Stimulated activated effector memory CD8-positive, alpha-beta T cell treated with anti-CD3 and anti-CD28 coated beads, Interleukin-12 subunit alpha, Interleukin-12 subunit beta, amount 100 ng/mL, for 72 hours (primary cell): Measurements from ENCODE around the gene NKAIN2.
"Not testable (repeated sequence)": the region's sequence is repeated elsewhere in the genome, so short reads cannot be mapped to it uniquely, and the experiment has no call there.

Experiments used
- ATAC-seq: fragments of 150-1000 bp; cut with Tn5 transposase; 2 replicates; pipeline ENCODE4 v1.10.0; 2021
- DNase-seq, 2 donors: peaks; one replicate each; pipeline ENCODE4 v3.0.0; 2021 to 2022; ENCODE audit warnings: low spot score in 2 of 2
- H3K27ac Mint-ChIP-seq: one replicate; pipeline ENCODE4 v1.8.0; 2022; ENCODE audit warnings: mild to moderate bottlenecking, mixed read lengths
- H3K36me3 Mint-ChIP-seq: one replicate; pipeline ENCODE4 v1.8.0; 2022; ENCODE audit warnings: mild to moderate bottlenecking, mixed read lengths
- H3K4me1 Mint-ChIP-seq: one replicate; pipeline ENCODE4 v1.8.0; 2022; ENCODE audit warnings: mixed read lengths
- H3K4me3 Mint-ChIP-seq: one replicate; pipeline ENCODE4 v1.8.0; 2022; ENCODE audit warnings: mild to moderate bottlenecking, mixed read lengths
- H3K9me3 Mint-ChIP-seq: one replicate; pipeline ENCODE4 v1.8.0; 2022; ENCODE audit warnings: mixed read lengths

Gene NKAIN2

DNA sequence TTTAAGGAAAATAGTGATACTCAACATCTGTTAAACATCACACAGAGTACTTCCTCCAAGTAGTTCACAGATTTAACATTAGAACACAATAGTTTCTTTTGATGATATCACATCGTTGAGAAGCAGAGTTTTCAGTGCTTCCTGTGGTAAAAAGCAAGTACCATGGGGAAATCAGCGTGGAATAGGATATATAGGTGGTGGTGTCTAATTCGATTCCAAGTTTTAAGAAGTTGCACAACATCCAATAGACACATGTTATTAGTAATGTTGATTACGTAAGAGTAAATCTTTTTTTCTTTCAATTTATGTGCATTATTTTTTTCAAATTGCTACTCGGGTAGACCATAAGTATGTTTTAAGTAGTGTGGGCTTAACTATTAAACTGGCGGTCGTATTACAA lies 360.7 kb downstream of the NKAIN2 start:
- no peak overlapping the region for H3K27ac Mint-ChIP-seq
- H3K4me1 Mint-ChIP-seq = no peaks in the 10 kb centered on the region
- DNase-seq (no peak), ATAC-seq (no peak)
- H3K36me3 Mint-ChIP-seq = no peaks in the 10 kb centered on the region
- H3K9me3 Mint-ChIP-seq = peaks cover 6% of the 10 kb centered on the region
- no peak overlapping the region for H3K4me3 Mint-ChIP-seq

DNA sequence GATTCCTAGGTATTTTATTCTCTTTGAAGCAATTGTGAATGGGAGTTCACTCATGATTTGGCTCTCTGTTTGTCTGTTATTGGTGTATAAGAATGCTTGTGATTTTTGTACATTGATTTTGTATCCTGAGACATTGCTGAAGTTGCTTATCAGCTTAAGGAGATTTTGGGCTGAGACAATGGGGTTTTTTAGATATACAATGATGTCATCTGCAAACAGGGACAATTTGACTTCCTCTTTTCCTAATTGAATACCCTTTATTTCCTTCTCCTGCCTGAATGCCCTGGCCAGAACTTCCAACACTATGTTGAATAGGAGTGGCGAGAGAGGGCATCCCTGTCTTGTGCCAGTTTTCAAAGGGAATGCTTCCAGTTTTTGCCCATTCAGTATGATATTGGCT lies 363.6 kb downstream of the NKAIN2 start:
- not testable (repeated sequence) for ATAC-seq, H3K9me3 Mint-ChIP-seq, H3K36me3 Mint-ChIP-seq, H3K4me3 Mint-ChIP-seq, H3K4me1 Mint-ChIP-seq, DNase-seq, H3K27ac Mint-ChIP-seq

DNA sequence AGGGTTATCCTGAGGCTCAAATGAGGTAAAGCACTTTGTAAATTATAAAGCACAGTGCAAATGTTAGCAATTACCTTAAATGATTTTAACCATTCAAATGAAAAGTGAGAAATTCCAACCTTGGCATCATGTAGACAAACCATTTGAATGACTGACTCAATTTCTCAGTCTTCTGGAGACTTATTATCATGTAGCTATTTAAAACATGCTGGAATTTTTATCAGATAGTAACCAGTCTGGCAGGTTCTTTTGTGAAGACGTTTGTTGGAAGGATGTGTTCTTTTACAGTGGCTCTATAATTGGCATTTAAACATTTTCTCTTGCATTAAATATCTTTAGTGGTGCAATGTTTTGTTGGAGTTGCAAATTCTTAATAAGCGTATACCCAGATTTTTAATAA lies 386.6 kb downstream of the NKAIN2 start:
- no peak overlapping the region for H3K4me3 Mint-ChIP-seq
- ATAC-seq = no peak
- no peaks in the 10 kb centered on the region for H3K4me1 Mint-ChIP-seq

DNA sequence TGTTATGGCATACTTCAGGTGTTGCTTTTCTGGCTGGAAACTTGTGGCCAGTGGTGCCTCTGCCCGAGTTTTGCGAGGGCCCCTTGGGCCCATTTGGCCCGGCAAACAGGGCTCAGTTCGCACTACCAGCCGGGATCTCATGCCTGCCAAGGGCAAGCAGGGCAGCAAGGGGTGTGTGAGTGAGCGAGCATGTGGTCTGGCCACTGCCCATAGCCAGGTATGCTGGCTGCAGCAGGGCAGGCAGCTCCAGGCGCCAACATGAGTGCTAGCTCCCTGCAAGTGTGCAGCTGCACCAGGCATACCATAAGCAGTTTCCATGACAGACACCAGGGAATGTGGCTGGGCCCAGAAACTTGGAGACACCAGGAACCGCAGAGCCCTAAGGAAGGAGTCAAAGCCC lies 389.5 kb downstream of the NKAIN2 start:
- Mint-ChIP-seq H3K36me3 (no peaks in the 10 kb centered on the region), H3K9me3 (peaks cover 16% of the 10 kb centered on the region), H3K4me3 (no peak overlapping the region), H3K4me1 (no peaks in the 10 kb centered on the region), H3K27ac (no peak overlapping the region)
- ATAC-seq = no peak
- no peak for DNase-seq

More for the DNA sequence above, 386.6 kb downstream of the NKAIN2 start:
- Mint-ChIP-seq H3K36me3 (no peaks in the 10 kb centered on the region), H3K9me3 (peaks cover 20% of the 10 kb centered on the region), H3K27ac (no peak overlapping the region)
- no peak for DNase-seq

DNA sequence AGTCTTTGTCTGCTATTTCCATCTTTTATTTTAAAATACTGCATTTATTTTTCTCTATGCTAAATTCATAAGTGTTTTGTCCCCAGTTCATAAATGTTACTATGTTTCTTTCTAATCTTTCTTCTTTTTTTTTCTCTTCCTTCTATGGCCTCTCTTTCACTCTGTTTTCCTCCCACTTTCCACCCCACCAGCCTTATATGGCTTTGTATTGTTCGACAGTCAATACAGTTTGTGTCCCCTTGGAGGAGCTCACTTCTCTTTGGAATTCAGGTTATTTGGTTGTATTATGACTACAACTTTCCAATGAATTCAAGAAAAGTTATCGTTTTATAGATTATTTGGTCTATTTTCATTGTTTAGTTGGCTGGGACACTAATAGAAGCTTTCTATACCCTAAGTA lies 393.5 kb downstream of the NKAIN2 start:
- Mint-ChIP-seq H3K36me3 (no peaks in the 10 kb centered on the region), H3K27ac (no peak overlapping the region), H3K4me1 (no peaks in the 10 kb centered on the region), H3K4me3 (no peak overlapping the region), H3K9me3 (peaks cover 16% of the 10 kb centered on the region)
- ATAC-seq (no peak), DNase-seq (no peak)

DNA sequence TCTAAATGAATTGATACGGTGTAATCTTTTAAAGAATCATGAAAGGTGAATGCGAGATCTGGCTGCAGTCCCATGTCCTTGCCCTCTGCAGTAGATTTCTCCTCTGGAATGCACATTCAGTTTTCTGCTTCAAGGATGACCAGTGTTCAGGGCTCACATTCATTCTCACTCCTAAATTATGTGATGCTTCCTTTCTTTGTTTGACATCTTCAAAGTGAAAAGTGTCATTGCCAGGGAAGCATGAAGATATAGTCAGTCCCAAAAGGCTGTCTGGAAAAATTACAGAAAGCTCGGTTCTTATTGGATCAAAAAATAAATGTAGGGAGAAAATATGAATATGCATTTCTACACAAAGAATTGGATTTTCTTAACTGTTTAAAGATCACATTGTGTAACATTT lies 395.6 kb downstream of the NKAIN2 start:
- DNase-seq (no peak), ATAC-seq (no peak)
- Mint-ChIP-seq H3K4me1 (no peaks in the 10 kb centered on the region), H3K27ac (no peak overlapping the region), H3K9me3 (peaks cover 20% of the 10 kb centered on the region), H3K36me3 (no peaks in the 10 kb centered on the region), H3K4me3 (no peak overlapping the region)

DNA sequence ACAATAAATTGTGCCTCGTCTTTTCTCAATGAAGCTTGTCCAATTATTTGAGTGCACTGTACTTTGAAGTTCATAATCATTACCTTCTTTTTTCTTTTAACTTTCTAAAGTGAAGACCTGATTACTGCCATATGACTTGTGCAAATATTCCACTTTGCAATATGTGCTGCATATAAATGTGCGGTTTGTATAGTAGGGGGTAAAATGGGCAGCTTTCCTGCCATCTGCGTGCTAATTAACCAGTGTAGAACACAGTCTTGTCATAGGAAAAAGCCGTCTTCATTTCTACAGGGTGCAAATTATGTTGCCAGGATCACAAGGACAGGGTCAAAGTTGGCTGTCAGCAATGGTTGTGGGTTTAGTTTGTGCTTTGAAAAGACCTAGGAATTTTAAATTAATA lies 397.0 kb downstream of the NKAIN2 start:
- Mint-ChIP-seq H3K9me3 (peaks cover 20% of the 10 kb centered on the region), H3K27ac (no peak overlapping the region), H3K36me3 (no peaks in the 10 kb centered on the region), H3K4me1 (no peaks in the 10 kb centered on the region), H3K4me3 (no peak overlapping the region)
- ATAC-seq = no peak
- DNase-seq = no peak

DNA sequence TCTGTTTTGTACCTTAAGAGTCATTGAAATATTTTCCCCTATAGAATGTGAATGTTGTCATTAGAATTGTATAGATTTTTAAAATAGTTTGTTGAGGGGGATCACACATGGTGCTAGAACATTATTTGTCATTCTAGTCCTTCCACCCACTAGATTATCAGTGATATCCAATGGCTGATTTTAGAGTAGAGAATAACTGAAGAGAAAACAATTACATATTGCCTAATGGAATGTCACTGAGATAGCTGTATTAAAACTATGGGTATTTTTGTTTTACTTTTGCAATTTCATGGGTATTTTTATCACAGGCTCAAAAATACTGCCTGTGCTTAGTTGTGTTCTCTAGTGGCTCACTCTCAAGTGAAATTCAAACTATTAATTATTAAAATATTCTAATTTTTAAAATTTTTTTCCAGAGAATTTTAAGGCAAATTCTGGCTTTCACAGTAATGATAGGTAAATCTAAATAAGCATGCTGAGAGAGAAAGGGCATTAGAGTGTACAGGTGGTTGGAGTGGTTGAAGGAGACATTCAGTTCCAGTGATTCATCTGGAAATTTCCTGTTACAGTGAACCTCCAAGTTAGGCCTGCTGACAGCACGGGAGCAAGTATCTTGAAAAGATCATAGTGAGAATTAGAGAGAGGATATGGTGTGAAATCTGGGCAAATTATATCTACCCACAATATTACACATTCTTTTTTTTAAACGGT lies 399.6 kb downstream of the NKAIN2 start:
- ATAC-seq (no peak), DNase-seq (no peak)
- Mint-ChIP-seq H3K9me3 (peaks cover 12% of the 10 kb centered on the region), H3K4me3 (no peak overlapping the region), H3K4me1 (no peaks in the 10 kb centered on the region), H3K27ac (no peak overlapping the region), H3K36me3 (no peaks in the 10 kb centered on the region)

DNA sequence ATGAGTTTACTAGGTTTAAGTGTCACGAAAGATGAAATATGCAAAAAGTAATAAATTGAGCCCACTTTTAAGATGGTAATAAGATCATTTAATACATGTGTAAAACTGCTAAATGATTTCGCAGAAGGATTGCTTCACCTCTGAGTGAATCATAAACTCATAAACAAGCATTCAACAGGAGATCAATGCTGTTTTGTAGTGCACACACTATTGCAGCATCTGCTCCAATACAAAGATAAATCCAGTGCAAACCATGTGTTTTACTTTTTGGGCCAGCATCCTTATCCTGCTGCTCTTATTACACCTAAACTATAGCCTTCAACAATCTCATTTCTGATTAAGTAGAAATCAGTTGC lies 400.1 kb downstream of the NKAIN2 start:
- DNase-seq = no peak
- peaks cover 9% of the 10 kb centered on the region for H3K9me3 Mint-ChIP-seq
- H3K4me3 Mint-ChIP-seq = no peak overlapping the region
- H3K36me3 Mint-ChIP-seq = no peaks in the 10 kb centered on the region
- no peaks in the 10 kb centered on the region for H3K4me1 Mint-ChIP-seq
- no peak overlapping the region for H3K27ac Mint-ChIP-seq
- no peak for ATAC-seq

DNA sequence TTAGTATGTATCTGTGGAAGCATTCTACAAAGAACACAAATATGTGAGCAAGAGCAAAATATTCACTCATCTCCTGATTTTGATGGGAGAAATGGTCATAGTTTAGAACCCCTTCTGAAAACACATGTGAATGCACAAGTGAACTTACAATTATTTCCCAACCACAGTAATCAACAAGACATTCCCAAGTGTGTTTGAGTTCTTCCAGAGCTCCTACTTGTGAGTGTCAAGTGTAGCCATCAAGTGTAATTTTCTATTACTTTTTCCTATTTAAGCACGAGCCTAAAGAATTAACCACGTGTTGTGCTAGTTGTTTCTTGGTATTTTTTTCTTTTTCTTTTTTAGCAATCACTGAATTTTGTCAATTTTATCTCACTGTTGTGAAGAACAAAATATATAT lies 402.3 kb downstream of the NKAIN2 start:
- Mint-ChIP-seq H3K4me3 (no peak overlapping the region), H3K4me1 (no peaks in the 10 kb centered on the region), H3K27ac (no peak overlapping the region), H3K9me3 (peaks cover 9% of the 10 kb centered on the region), H3K36me3 (no peaks in the 10 kb centered on the region)
- no peak for DNase-seq
- ATAC-seq = no peak

DNA sequence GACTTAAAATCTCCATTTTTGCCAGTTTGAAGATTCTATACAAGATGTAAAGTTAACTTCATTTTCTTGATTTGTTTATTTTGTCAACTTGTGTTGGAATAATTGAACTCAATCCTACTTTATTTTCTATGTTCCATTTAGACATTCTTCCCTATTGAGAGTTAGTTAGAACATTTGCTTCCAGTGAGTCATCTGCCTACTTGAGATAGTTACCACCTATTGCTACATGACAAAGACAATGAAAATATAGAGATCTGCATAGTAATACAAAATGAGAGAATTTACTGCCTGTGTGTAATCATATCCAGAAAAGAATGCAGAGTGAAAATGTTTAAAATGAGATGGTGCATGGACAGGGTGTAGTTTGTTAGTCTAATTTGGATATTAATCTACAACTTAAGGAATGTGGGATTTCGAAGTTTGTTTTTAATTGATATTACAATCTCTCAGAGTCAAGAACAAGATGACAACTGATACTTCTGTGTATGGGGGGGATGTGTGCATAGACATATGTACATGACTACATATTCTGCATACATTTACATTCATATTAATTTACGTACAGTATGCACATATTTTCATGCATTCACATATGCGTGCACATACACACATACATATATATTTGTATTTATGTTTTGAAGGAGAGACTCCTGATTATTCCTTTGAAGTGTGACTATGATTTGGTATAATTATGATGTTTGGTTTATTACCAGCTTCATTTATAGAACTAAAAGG lies 420.1 kb downstream of the NKAIN2 start:
- DNase-seq = no peak
- Mint-ChIP-seq H3K36me3 (no peaks in the 10 kb centered on the region), H3K4me3 (no peak overlapping the region), H3K27ac (no peak overlapping the region), H3K9me3 (peaks cover 6% of the 10 kb centered on the region), H3K4me1 (no peaks in the 10 kb centered on the region)
- no peak for ATAC-seq

DNA sequence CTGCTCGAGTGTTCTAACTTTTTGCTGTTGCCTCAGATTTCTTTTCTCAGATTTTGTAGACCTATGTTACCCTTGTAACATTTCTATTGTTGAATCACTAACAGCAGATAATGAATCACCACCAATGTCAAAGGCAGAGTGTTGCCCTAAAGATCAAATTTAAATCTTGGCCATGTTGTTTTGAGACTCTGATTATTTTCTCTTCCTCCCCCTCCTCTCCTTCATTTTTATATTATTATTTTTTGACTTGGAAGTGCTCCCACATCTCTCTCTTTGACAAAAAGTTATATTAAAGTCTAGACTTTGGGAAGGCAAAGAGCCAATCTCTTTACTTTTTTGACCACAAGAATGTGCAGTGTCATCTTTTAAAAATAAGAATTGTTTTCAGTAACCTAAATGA lies 422.7 kb downstream of the NKAIN2 start:
- Mint-ChIP-seq H3K4me1 (no peaks in the 10 kb centered on the region), H3K9me3 (peaks cover 17% of the 10 kb centered on the region), H3K36me3 (no peaks in the 10 kb centered on the region), H3K4me3 (no peak overlapping the region), H3K27ac (no peak overlapping the region)
- no peak for DNase-seq
- ATAC-seq = no peak

DNA sequence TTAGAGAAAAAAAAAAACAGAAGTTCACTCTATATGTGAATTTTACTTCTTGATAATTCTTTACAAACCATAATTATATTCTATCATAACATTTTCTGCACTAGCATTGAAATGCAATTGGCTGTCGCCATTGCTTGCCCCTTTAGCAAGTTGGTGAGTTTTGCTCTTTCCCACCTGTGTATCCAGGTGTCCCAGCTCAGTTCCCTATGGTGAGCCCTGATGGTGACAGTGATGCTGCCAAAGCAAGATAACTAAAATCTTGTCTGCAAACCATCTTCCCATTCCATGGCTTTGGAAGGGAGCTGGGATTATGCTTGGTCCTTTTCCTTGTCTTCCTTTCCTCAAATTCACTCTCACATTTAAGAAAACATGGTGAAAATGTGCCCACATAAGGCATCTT lies 429.6 kb downstream of the NKAIN2 start:
- DNase-seq (no peak), ATAC-seq (no peak)
- Mint-ChIP-seq H3K4me1 (no peaks in the 10 kb centered on the region), H3K4me3 (no peak overlapping the region), H3K36me3 (no peaks in the 10 kb centered on the region), H3K9me3 (peaks cover 26% of the 10 kb centered on the region), H3K27ac (no peak overlapping the region)

DNA sequence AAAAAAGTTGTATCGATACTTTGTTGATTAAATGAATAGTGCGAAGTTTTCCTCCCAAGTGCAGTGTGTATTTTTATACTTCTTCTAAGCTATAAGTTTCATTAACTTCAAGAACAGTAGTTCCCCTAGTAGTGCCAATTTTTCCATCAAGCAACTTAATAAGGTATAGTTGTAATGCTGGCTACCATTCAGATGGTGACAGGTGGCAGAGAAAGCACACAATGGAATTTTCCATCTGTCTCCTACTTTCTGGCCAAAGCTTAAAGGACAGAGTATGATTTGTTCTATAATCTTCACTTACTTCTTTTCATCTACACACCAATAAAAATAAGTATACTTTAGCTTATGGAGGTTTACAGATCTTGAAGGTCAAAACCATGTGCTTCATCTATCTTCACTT lies 431.1 kb downstream of the NKAIN2 start:
- H3K4me3 Mint-ChIP-seq = no peak overlapping the region
- DNase-seq = no peak
- H3K36me3 Mint-ChIP-seq = no peaks in the 10 kb centered on the region
- no peak overlapping the region for H3K27ac Mint-ChIP-seq
- ATAC-seq = no peak
- H3K9me3 Mint-ChIP-seq = peaks cover 22% of the 10 kb centered on the region
- H3K4me1 Mint-ChIP-seq = no peaks in the 10 kb centered on the region

DNA sequence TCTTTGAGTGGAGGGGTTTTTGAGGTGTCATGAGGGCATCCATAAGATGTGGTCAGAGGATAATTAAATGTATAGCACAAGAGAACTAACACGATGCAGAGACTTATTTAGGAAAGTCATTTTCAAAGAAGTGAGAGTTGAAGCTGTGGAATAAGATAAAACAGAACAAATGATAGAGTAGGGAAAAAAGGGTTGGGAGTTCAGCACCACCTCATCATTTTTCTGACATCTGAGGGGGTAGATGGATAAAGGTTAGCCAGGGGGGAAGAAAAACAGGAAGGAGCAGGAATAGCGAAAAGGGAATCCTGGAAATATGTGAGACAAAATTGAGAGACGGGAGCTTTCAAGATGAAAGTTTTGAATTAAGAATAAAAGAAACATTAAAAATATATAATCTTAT lies 434.2 kb downstream of the NKAIN2 start:
- Mint-ChIP-seq H3K9me3 (peaks cover 18% of the 10 kb centered on the region), H3K36me3 (no peaks in the 10 kb centered on the region), H3K4me1 (no peaks in the 10 kb centered on the region), H3K4me3 (no peak overlapping the region), H3K27ac (no peak overlapping the region)
- ATAC-seq = no peak
- no peak for DNase-seq

DNA sequence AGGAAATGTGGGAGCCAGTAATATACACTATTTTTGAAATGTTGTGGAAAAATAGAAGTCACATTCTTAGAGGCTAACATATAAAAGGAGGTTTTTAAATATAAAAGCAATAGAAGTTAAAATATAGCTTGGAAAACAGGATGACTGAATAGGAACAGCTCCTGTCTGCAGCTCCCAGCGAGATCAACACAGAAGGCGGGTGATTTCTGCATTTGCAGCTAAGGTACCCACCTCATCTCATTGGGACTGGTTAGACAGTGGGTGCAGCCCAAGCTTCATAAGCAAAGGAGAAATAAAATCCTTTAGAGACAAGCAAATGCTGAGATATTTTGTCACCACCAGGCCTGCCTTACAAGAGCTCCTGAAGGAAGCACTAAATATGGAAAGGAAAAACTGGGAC lies 434.7 kb downstream of the NKAIN2 start:
- DNase-seq, ATAC-seq, H3K4me1 Mint-ChIP-seq, H3K4me3 Mint-ChIP-seq, H3K27ac Mint-ChIP-seq, H3K36me3 Mint-ChIP-seq: not testable (repeated sequence)
- peaks cover 21% of the 10 kb centered on the region for H3K9me3 Mint-ChIP-seq
